VCaP (cell line): Measurements from ENCODE around the gene HGS.

Source experiments
- H3K27ac ChIP-seq: fragments of 450-650 bp; 2 replicates; pipeline ENCODE4 v1.5.1; 2017
- CTCF ChIP-seq: fragments of 450-650 bp; conservative IDR thresholded peaks from 2 replicates; pipeline ENCODE4 v1.5.1; 2017; ENCODE audit warnings: mild to moderate bottlenecking, moderate library complexity

HGS gene

GRCh38 chr17:81648707-81649085 lies 35.1 kb upstream of the HGS start:
- H3K27ac ChIP-seq = no peak overlapping the region
- no peak for TF ChIP-seq CTCF

GRCh38 chr17:81650951-81651350 lies 32.9 kb upstream of the HGS start:
- TF ChIP-seq CTCF = no peak
- H3K27ac ChIP-seq = no peak overlapping the region; the same call in 1 of the 2 replicates

GRCh38 chr17:81651692-81652091 lies 32.1 kb upstream of the HGS start:
- H3K27ac ChIP-seq = no peak overlapping the region; the same call in 1 of the 2 replicates
- no peak for TF ChIP-seq CTCF

- no peak overlapping the region for H3K27ac ChIP-seq
- TF ChIP-seq CTCF = no peak
Observed at GRCh38 chr17:81652906-81653771, 30.7 kb upstream of the HGS start.

GRCh38 chr17:81655378-81656117 lies 28.3 kb upstream of the HGS start:
- no peak overlapping the region for H3K27ac ChIP-seq
- TF ChIP-seq CTCF = no peak

GRCh38 chr17:81656118-81656743 lies 27.6 kb upstream of the HGS start, which contains the start of gene PDE6G:
Gene PDE6G, minus strand, starts transcription at chr17:81656542. Its CDS starts 3,237 bp downstream, at chr17:81653305.
- no peak for TF ChIP-seq CTCF
- H3K27ac ChIP-seq = no peak within 1 kb of the TSS

- TF ChIP-seq CTCF = no peak
- H3K27ac ChIP-seq = no peak overlapping the region
Observed at GRCh38 chr17:81656835-81657234, 27.0 kb upstream of the HGS start.
